ENCODE data around the gene FBXO47. TPM values are rescaled to one million over a fixed set of nuclear protein-coding genes. Genes with fewer than 3 reads are reported as not detected.
A peak's percentile ranks its signal among the peaks of the same experiment; 100 is the strongest.
"Not testable (repeated sequence)": the region's sequence is repeated elsewhere in the genome, so short reads cannot be mapped to it uniquely, and the experiment has no call there.

FBXO47 gene
- total RNA-seq, 3 donors from 2014 or later: not detected

DNA sequence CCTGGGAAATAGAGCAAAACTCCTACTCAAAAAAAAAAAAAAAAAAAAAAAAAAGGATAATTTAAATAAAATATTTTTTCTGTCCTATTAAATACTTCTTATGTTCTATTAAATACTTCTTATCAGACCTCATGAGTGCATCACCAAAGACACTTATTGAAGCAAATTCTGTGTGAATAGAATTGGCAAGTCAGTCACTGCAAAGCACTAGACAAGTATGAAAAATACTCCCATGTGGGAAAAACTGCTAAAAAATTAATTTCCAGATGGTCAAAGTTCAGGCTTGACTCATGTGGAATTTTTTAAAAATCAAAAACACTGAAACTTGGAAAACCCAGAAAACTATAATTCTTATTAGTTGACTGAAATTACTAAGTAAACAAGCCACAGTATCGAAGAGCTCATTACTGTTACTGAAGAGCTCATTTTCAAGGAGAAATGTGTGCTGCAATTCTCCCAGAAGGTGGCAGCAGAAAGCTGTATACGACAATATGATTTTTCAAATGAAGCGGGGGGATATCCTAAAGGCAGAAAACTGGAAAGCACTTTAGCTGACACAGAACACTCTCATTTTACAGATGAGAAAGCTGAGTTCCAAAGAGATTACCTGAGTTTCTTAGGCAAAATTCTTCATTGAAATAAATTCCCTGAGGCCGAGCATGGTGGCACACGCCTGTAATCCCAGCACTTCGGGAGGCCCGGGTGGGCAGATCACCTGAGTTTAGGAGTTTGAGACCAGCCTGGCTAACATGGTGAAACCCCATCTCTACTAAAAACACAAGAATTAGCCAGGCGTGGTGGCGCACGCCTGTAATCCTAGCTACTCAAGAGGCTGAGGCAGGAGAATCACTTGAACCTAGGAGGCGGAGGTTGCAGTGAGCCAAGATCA lies 15.9 kb upstream of the FBXO47 start:
- no peak overlapping the region for H3K4me3 ChIP-seq
- no peaks in the 10 kb centered on the region for H3K36me3 ChIP-seq (ENCODE audit: low read depth)
- H3K9me3 ChIP-seq: no peaks in the 10 kb centered on the region
- DNase-seq: peak in 1 of 3 donors; percentile 70
- peaks cover 6% of the 10 kb centered on the region for H3K4me1 ChIP-seq (ENCODE audit: low read depth)
- TF ChIP-seq, protein P1, sequence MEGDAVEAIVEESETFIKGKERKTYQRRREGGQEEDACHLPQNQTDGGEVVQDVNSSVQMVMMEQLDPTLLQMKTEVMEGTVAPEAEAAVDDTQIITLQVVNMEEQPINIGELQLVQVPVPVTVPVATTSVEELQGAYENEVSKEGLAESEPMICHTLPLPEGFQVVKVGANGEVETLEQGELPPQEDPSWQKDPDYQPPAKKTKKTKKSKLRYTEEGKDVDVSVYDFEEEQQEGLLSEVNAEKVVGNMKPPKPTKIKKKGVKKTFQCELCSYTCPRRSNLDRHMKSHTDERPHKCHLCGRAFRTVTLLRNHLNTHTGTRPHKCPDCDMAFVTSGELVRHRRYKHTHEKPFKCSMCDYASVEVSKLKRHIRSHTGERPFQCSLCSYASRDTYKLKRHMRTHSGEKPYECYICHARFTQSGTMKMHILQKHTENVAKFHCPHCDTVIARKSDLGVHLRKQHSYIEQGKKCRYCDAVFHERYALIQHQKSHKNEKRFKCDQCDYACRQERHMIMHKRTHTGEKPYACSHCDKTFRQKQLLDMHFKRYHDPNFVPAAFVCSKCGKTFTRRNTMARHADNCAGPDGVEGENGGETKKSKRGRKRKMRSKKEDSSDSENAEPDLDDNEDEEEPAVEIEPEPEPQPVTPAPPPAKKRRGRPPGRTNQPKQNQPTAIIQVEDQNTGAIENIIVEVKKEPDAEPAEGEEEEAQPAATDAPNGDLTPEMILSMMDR (IDR thresholded peaks at IDR 0.05): peak; percentile 71
- peak; percentile 67 for ATAC-seq
- intact Hi-C loops (cut with DNase I, micrococcal nuclease): loop anchor here (10.0 kb wide), 3 partner anchors 162 to 262 kb away; partner anchors contain the start of gene PLXDC1 (in 1 of the 2)

DNA sequence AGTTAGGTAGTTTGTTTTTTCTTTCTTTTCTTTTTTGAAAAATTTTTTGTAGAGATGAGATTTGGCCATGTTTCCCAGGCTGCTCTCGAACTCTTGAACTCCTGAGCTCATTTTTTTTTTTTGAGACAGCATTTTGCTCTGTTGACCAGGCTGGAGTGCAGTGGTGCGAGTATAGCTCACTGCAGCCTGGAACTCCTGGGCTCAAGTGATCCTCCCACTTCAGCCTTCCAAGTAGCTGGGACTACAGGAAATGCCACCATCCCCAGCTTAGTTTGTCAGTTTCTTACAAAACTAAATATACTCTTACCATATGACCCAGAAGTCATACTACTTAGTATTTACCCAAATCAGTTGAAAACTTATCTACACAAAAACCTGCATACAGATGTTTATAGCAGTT lies 14.4 kb upstream of the FBXO47 start:
- TF ChIP-seq, protein P1 (IDR thresholded peaks at IDR 0.05): no peak
- no peaks in the 10 kb centered on the region for H3K36me3 ChIP-seq (ENCODE audit: low read depth)
- no peak for ATAC-seq
- intact Hi-C loops (cut with DNase I, micrococcal nuclease): loop anchor here (10.0 kb wide), 3 partner anchors 163 to 263 kb away; partner anchors contain the start of gene PLXDC1 (in 1 of the 2)
- H3K4me1 ChIP-seq (ENCODE audit: low read depth): peaks cover 6% of the 10 kb centered on the region
- H3K9me3 ChIP-seq: no peaks in the 10 kb centered on the region
- DNase-seq: no peak
- no peak overlapping the region for H3K4me3 ChIP-seq

DNA sequence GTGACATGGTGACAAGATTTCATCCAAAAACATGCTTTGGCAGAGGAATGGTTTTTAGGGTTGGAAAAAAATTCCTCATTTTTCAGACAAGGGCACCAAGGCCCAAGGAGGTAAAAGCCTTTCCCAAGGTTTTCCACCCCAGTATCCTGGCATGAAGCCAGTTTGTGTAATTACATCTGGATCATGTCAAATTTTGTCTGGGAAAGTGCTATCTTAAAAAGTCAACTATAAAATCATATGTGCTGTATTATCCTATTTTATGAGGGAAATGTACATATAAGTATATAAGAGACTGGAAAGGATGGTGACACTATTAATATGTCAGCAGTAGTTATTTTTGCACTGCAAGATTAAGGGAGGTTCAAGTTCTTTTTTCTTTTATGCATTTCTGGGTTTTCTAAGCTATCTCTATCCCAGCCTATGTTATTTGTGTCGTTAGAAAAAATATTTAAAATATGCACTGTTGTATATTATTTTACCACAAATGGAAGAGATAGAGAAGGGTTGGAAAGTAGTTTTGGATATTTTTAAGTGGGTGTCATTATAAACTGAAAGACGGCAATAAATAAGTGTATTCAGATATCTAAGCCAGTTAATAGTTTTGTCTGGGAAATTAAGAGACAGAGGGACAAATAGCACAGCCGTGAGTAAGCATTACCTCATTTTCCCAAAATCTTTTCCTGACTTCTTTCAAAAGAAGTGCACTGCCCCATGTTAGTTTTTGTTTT lies 13.5 kb upstream of the FBXO47 start:
- intact Hi-C loops (cut with DNase I, micrococcal nuclease): loop anchor here (10.0 kb wide), 3 partner anchors 164 to 264 kb away; partner anchors contain the start of gene PLXDC1 (in 1 of the 2)

DNA sequence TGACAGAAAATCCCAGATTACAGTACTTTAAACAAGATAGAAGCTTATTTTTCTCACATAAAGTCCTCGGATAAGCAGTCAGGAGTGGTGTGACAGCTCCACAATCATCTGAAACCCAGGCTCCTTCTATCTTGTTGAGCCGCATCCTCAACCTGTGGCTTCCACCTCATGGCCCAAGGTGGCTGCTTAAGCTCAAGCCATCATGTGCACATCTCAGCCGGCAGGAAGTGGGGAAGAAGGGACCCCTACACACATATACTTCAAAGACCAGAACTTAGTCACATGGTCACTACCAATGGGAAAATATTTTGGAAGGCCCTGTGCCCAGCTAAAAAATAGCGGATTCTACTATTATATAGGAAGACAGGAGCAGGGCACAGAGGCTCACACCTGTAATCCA lies 11.0 kb upstream of the FBXO47 start:
- Histone ChIP-seq H3K9me3 (no peaks in the 10 kb centered on the region), H3K4me1 (ENCODE audit: low read depth) (peaks cover 3% of the 10 kb centered on the region), H3K36me3 (ENCODE audit: low read depth) (no peaks in the 10 kb centered on the region), H3K4me3 (no peak overlapping the region)
- DNase-seq (no peak), ATAC-seq (no peak)
- intact Hi-C loops (cut with DNase I, micrococcal nuclease): no loop called here
- TF ChIP-seq, protein P1 (IDR thresholded peaks at IDR 0.05): no peak

More for the DNA sequence above, 13.5 kb upstream of the FBXO47 start:
- TF ChIP-seq, protein P1 (IDR thresholded peaks at IDR 0.05): no peak
- Histone ChIP-seq H3K4me3 (no peak overlapping the region), H3K9me3 (no peaks in the 10 kb centered on the region), H3K4me1 (ENCODE audit: low read depth) (peaks cover 6% of the 10 kb centered on the region), H3K36me3 (ENCODE audit: low read depth) (no peaks in the 10 kb centered on the region)
- ATAC-seq (no peak), DNase-seq (no peak)

DNA sequence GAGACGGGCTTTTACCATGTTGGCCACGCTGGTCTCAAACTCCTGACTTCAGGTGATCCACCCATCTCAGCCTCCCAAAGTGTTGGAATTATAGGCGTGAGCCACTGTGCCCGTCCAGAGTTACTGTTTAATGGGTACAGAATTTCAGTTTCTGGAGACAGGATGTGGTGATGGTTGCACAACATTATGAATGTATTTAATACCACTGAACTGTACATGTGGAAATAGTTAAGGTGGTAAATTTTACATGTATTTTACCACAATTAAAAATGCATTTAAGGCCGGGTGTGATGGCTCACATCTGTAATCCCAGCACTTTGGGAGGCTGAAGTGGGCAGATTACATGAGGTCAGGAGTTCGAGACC lies 9.0 kb upstream of the FBXO47 start:
- H3K4me3 ChIP-seq; intact Hi-C loops (cut with DNase I, micrococcal nuclease); H3K9me3 ChIP-seq; H3K4me1 ChIP-seq (ENCODE audit: low read depth); H3K36me3 ChIP-seq (ENCODE audit: low read depth); DNase-seq; ATAC-seq: not testable (repeated sequence)

DNA sequence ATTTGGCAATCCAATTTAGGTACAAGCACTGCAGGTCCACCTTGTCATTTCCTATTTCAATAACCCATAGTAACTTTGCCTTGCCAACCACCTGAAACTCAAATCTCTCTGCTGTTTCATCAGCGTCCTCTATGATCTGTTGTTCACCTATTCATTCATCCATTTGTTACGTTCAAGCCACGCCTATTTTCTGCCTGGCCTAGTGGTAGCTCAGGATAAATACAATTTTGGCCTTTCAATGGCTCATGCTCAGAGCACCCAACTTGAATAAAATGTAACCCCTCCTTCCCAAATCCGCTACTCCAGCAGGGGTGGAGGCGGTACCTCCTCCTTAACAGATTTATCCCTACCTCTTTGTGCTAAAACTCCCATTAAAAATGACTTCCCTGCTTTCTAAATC lies 3.6 kb upstream of the FBXO47 start:
- no peak for ATAC-seq
- Histone ChIP-seq H3K4me3 (no peak overlapping the region), H3K9me3 (no peaks in the 10 kb centered on the region), H3K36me3 (ENCODE audit: low read depth) (no peaks in the 10 kb centered on the region), H3K4me1 (ENCODE audit: low read depth) (no peaks in the 10 kb centered on the region)
- intact Hi-C loops (cut with DNase I, micrococcal nuclease): no loop called here
- TF ChIP-seq, protein P1 (IDR thresholded peaks at IDR 0.05): no peak
- no peak for DNase-seq

Data from mucosa of descending colon (tissue), 3 donors.